Amygdala (tissue), 56 donors: ENCODE measurements around the gene SIPA1.

ENCODE experiments used
- DNase-seq, 56 donors: peaks; one replicate each; lab custom pipeline; 2025; lab: John Stamatoyannopoulos, UW

The SIPA1 gene

GRCh38 chr11:65695459-65696241, 57.7 kb downstream of the SIPA1 start:
- peak in 39 of 56 donors; percentile 7 to 79 (median 37) for DNase-seq

- no peak for DNase-seq
These were observed 59.1 kb downstream of the SIPA1 start for GRCh38 chr11:65696802-65697552.

- DNase-seq: peak in 4 of 56 donors; percentile 10 to 25 (median 19)
These were observed 60.3 kb downstream of the SIPA1 start for GRCh38 chr11:65698205-65698604.

GRCh38 chr11:65699306-65699705, 61.4 kb downstream of the SIPA1 start:
- DNase-seq: peak in 1 of 56 donors; percentile 18

- no peak for DNase-seq
These were observed 62.5 kb downstream of the SIPA1 start for GRCh38 chr11:65700399-65700798.
